Measurements from ENCODE around the gene TRHDE. TPM values are rescaled to one million over a fixed set of nuclear protein-coding genes. Genes with fewer than 3 reads are reported as not detected.

TRHDE gene
- total and polyA plus RNA-seq, 4 donors, result 4.5 to 22.4 (median 7.3) TPM

GRCh38 chr12:72468505-72468904, 196.3 kb downstream of the TRHDE start:
- no peak overlapping the region for H3K27ac ChIP-seq (ENCODE audit: low read depth, low read length)
- WGBS (ENCODE audit: insufficient coverage), result 90% methylated on average over 2 of the region's 3 CpGs
- no peaks in the 10 kb centered on the region for H3K4me1 ChIP-seq (ENCODE audit: control insufficient read depth, insufficient read depth, low read length)
- H3K9me3 ChIP-seq (ENCODE audit: control insufficient read depth, insufficient read depth, low read length), result no peaks in the 10 kb centered on the region
- H3K27me3 ChIP-seq (ENCODE audit: control insufficient read depth, insufficient read depth, low read length), result no peaks in the 10 kb centered on the region
- H3K36me3 ChIP-seq (ENCODE audit: control insufficient read depth, insufficient read depth, low read length), result no peaks in the 10 kb centered on the region
- DNase-seq (ENCODE audit: low read depth in 4 of 6, low spot score in 6 of 6), result no peak
- H3K4me3 ChIP-seq (ENCODE audit: low read depth, low read length), result no peak overlapping the region

GRCh38 chr12:72471806-72472205, 199.6 kb downstream of the TRHDE start:
- H3K27me3 ChIP-seq (ENCODE audit: control insufficient read depth, insufficient read depth, low read length), result no peaks in the 10 kb centered on the region
- no peaks in the 10 kb centered on the region for H3K36me3 ChIP-seq (ENCODE audit: control insufficient read depth, insufficient read depth, low read length)
- H3K9me3 ChIP-seq (ENCODE audit: control insufficient read depth, insufficient read depth, low read length), result no peaks in the 10 kb centered on the region
- no peak overlapping the region for H3K27ac ChIP-seq (ENCODE audit: low read depth, low read length)
- 63% methylated on average over 1 of the region's 3 CpGs for WGBS (ENCODE audit: insufficient coverage)
- H3K4me3 ChIP-seq (ENCODE audit: low read depth, low read length), result no peak overlapping the region
- H3K4me1 ChIP-seq (ENCODE audit: control insufficient read depth, insufficient read depth, low read length), result no peaks in the 10 kb centered on the region
- DNase-seq (ENCODE audit: low read depth in 4 of 6, low spot score in 6 of 6), result no peak

GRCh38 chr12:72472350-72472749, 200.2 kb downstream of the TRHDE start:
- 70% methylated on average over 2 of the region's 3 CpGs for WGBS (ENCODE audit: insufficient coverage)
- H3K4me1 ChIP-seq (ENCODE audit: control insufficient read depth, insufficient read depth, low read length), result no peaks in the 10 kb centered on the region
- no peaks in the 10 kb centered on the region for H3K27me3 ChIP-seq (ENCODE audit: control insufficient read depth, insufficient read depth, low read length)
- H3K9me3 ChIP-seq (ENCODE audit: control insufficient read depth, insufficient read depth, low read length), result no peaks in the 10 kb centered on the region
- H3K4me3 ChIP-seq (ENCODE audit: low read depth, low read length), result no peak overlapping the region
- no peak overlapping the region for H3K27ac ChIP-seq (ENCODE audit: low read depth, low read length)
- DNase-seq (ENCODE audit: low read depth in 4 of 6, low spot score in 6 of 6), result no peak
- H3K36me3 ChIP-seq (ENCODE audit: control insufficient read depth, insufficient read depth, low read length), result no peaks in the 10 kb centered on the region

- Histone ChIP-seq H3K36me3 (ENCODE audit: control insufficient read depth, insufficient read depth, low read length) (no peaks in the 10 kb centered on the region), H3K27ac (ENCODE audit: low read depth, low read length) (no peak overlapping the region), H3K9me3 (ENCODE audit: control insufficient read depth, insufficient read depth, low read length) (no peaks in the 10 kb centered on the region), H3K4me3 (ENCODE audit: low read depth, low read length) (no peak overlapping the region), H3K27me3 (ENCODE audit: control insufficient read depth, insufficient read depth, low read length) (no peaks in the 10 kb centered on the region), H3K4me1 (ENCODE audit: control insufficient read depth, insufficient read depth, low read length) (no peaks in the 10 kb centered on the region)
- 80% methylated on average over 1 of the region's 2 CpGs for WGBS (ENCODE audit: insufficient coverage)
- no peak for DNase-seq (ENCODE audit: low read depth in 4 of 6, low spot score in 6 of 6)
These were observed 204.1 kb downstream of the TRHDE start for GRCh38 chr12:72476301-72476700.

GRCh38 chr12:72485017-72485701, 213.0 kb downstream of the TRHDE start:
- H3K4me1 ChIP-seq (ENCODE audit: control insufficient read depth, insufficient read depth, low read length), result no peaks in the 10 kb centered on the region
- H3K36me3 ChIP-seq (ENCODE audit: control insufficient read depth, insufficient read depth, low read length), result no peaks in the 10 kb centered on the region
- no peak for DNase-seq (ENCODE audit: low read depth in 4 of 6, low spot score in 6 of 6)
- no peaks in the 10 kb centered on the region for H3K9me3 ChIP-seq (ENCODE audit: control insufficient read depth, insufficient read depth, low read length)
- no peaks in the 10 kb centered on the region for H3K27me3 ChIP-seq (ENCODE audit: control insufficient read depth, insufficient read depth, low read length)
- H3K4me3 ChIP-seq (ENCODE audit: low read depth, low read length), result no peak overlapping the region
- 95% methylated on average over 3 of the region's 4 CpGs for WGBS (ENCODE audit: insufficient coverage)
- H3K27ac ChIP-seq (ENCODE audit: low read depth, low read length), result no peak overlapping the region

- WGBS (ENCODE audit: insufficient coverage), result no CpG with 5 or more reads among the region's 4 CpGs
- H3K4me1 ChIP-seq (ENCODE audit: control insufficient read depth, insufficient read depth, low read length), result no peaks in the 10 kb centered on the region
- no peak overlapping the region for H3K4me3 ChIP-seq (ENCODE audit: low read depth, low read length)
- H3K9me3 ChIP-seq (ENCODE audit: control insufficient read depth, insufficient read depth, low read length), result no peaks in the 10 kb centered on the region
- no peak overlapping the region for H3K27ac ChIP-seq (ENCODE audit: low read depth, low read length)
- H3K36me3 ChIP-seq (ENCODE audit: control insufficient read depth, insufficient read depth, low read length), result no peaks in the 10 kb centered on the region
- H3K27me3 ChIP-seq (ENCODE audit: control insufficient read depth, insufficient read depth, low read length), result no peaks in the 10 kb centered on the region
- peak in 1 of 6 donors; percentile 32 for DNase-seq (ENCODE audit: low read depth in 4 of 6, low spot score in 6 of 6)
These were observed 219.3 kb downstream of the TRHDE start for GRCh38 chr12:72491426-72491825.

- Histone ChIP-seq H3K27me3 (ENCODE audit: control insufficient read depth, insufficient read depth, low read length) (no peaks in the 10 kb centered on the region), H3K4me1 (ENCODE audit: control insufficient read depth, insufficient read depth, low read length) (no peaks in the 10 kb centered on the region), H3K27ac (ENCODE audit: low read depth, low read length) (no peak overlapping the region), H3K4me3 (ENCODE audit: low read depth, low read length) (no peak overlapping the region), H3K36me3 (ENCODE audit: control insufficient read depth, insufficient read depth, low read length) (no peaks in the 10 kb centered on the region), H3K9me3 (ENCODE audit: control insufficient read depth, insufficient read depth, low read length) (no peaks in the 10 kb centered on the region)
- WGBS (ENCODE audit: insufficient coverage), result 56% methylated on average over 1 of the region's 1 CpG
- no peak for DNase-seq (ENCODE audit: low read depth in 4 of 6, low spot score in 6 of 6)
These were observed 221.2 kb downstream of the TRHDE start for GRCh38 chr12:72493407-72493806.

GRCh38 chr12:72498354-72498753, 226.2 kb downstream of the TRHDE start:
- DNase-seq (ENCODE audit: low read depth in 4 of 6, low spot score in 6 of 6), result peak in 2 of 6 donors; percentile 13 to 26
- H3K9me3 ChIP-seq (ENCODE audit: control insufficient read depth, insufficient read depth, low read length), result no peaks in the 10 kb centered on the region
- no peaks in the 10 kb centered on the region for H3K4me1 ChIP-seq (ENCODE audit: control insufficient read depth, insufficient read depth, low read length)
- H3K36me3 ChIP-seq (ENCODE audit: control insufficient read depth, insufficient read depth, low read length), result no peaks in the 10 kb centered on the region
- no peak overlapping the region for H3K27ac ChIP-seq (ENCODE audit: low read depth, low read length)
- no peak overlapping the region for H3K4me3 ChIP-seq (ENCODE audit: low read depth, low read length)
- no peaks in the 10 kb centered on the region for H3K27me3 ChIP-seq (ENCODE audit: control insufficient read depth, insufficient read depth, low read length)
- no CpG with 5 or more reads among the region's 1 CpG for WGBS (ENCODE audit: insufficient coverage)

- H3K4me3 ChIP-seq (ENCODE audit: low read depth, low read length), result no peak overlapping the region
- no peak for DNase-seq (ENCODE audit: low read depth in 4 of 6, low spot score in 6 of 6)
- H3K4me1 ChIP-seq (ENCODE audit: control insufficient read depth, insufficient read depth, low read length), result no peaks in the 10 kb centered on the region
- H3K36me3 ChIP-seq (ENCODE audit: control insufficient read depth, insufficient read depth, low read length), result no peaks in the 10 kb centered on the region
- H3K27me3 ChIP-seq (ENCODE audit: control insufficient read depth, insufficient read depth, low read length), result no peaks in the 10 kb centered on the region
- H3K27ac ChIP-seq (ENCODE audit: low read depth, low read length), result no peak overlapping the region
- H3K9me3 ChIP-seq (ENCODE audit: control insufficient read depth, insufficient read depth, low read length), result no peaks in the 10 kb centered on the region
- 90% methylated on average over 2 of the region's 5 CpGs for WGBS (ENCODE audit: insufficient coverage)
These were observed 227.1 kb downstream of the TRHDE start for GRCh38 chr12:72499244-72499643.

GRCh38 chr12:72502546-72502945, 230.4 kb downstream of the TRHDE start:
- Histone ChIP-seq H3K9me3 (ENCODE audit: control insufficient read depth, insufficient read depth, low read length) (no peaks in the 10 kb centered on the region), H3K4me1 (ENCODE audit: control insufficient read depth, insufficient read depth, low read length) (no peaks in the 10 kb centered on the region), H3K36me3 (ENCODE audit: control insufficient read depth, insufficient read depth, low read length) (no peaks in the 10 kb centered on the region), H3K27ac (ENCODE audit: low read depth, low read length) (no peak overlapping the region), H3K4me3 (ENCODE audit: low read depth, low read length) (no peak overlapping the region), H3K27me3 (ENCODE audit: control insufficient read depth, insufficient read depth, low read length) (no peaks in the 10 kb centered on the region)
- no peak for DNase-seq (ENCODE audit: low read depth in 4 of 6, low spot score in 6 of 6)
- WGBS (ENCODE audit: insufficient coverage), result no CpG with 5 or more reads among the region's 3 CpGs
